NCI-H146 (cell line): ENCODE data around the gene NUDT7.

Source experiments
- DNase-seq: peaks from one replicate; lab custom pipeline; 2025; lab: John Stamatoyannopoulos, UW

NUDT7 gene

DNA sequence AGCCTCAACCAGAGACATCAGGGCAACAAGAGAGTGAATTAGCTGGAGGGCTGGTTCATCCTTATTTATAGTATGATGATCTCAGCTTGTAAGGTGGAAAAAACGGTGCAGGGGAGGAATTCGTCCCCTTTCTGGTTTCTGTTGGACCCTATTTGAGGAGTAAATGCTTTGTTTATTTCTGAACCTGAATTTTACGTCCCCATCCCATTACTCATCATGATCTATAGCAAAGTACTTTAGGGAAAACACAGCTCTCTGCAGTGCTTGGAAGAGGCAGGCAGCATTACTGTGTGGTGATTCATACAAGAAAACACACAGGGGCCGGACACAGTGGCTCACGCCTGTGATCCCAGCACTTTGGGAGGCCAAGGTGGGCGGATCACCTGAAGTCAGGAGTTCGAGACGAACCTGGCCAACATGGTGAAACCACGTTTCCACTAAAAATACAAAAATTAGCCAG is 58.1 kb downstream of the NUDT7 start:
- no peak for DNase-seq

DNA sequence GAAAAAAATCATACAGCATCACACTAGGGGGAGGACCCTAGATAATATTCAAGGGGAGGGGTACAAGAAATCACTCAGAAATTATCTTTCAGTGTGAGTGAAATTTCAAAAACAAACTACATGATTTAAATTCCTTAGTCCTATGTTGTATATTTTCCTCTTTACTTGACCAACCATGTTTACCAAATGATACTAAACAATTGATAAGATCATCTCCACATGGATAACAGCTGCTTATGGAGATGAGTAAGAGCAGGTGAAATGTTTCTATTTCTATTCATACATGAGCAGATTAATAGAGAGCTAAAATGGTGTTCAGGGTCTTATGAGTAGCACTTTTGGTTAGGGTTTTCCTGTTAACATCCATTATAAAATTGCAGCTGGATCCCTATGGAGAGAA is 58.8 kb downstream of the NUDT7 start:
- DNase-seq: no peak

DNA sequence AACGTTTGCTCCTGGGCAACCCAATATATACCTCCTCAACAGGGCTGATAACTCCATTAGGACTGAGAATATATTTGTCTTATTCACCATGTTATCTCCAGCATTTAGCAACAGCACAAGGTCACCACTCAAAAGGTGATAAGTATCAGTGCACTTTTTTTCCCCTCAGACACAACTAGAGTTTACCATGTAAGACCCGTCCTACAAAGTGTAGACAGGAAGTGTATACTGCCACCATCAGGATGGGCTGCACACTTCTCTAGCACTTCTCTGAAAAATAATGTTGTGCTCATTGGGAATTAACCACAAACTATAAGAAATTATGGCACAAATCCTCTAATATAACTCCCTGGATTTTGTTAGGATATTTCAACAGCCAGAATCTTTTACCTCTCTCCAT is 60.4 kb downstream of the NUDT7 start:
- peak; percentile 1 for DNase-seq

DNA sequence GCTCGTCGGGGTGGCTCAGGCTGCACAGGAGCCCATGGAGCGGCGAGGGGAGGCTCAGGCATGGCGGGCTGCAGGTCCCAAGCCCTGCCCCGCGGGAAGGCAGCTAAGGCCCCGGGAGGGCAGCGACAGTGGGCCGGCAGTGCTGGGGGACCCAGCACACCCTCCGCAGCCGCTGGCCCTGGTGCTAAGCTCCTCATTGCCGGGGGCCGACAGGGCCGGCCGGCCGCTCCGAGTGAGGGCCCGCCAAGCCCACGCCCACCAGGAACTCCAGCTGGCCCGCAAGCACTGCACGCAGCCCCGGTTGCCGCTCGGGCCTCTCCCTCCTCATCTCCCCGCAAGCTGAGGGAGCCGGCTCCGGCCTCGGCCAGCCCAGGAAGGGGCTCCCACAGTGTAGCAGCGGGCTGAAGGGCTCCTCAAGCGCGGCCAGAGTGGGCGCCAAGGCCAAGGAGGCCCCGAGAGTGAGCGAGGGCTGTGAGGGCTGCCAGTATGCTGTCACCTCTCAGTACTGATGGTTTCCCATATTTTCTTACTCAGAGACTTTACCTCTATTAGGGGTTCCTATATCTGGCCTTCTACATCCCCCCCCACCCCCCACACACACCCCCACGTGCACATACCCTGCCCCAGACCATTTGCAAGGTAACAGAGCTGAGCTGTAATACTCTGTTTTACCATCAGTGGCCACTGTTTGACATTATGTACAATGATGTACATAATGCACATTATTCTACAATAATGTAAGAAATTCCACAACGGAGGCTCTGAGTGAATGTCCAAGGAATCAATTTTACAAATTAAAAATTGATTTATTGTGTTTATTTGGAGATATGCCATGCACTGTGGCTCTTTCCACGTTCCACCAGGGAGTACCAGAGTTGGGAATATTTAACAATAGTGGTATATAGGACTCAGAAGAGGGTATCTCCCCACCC is 62.4 kb downstream of the NUDT7 start:
- no peak for DNase-seq

DNA sequence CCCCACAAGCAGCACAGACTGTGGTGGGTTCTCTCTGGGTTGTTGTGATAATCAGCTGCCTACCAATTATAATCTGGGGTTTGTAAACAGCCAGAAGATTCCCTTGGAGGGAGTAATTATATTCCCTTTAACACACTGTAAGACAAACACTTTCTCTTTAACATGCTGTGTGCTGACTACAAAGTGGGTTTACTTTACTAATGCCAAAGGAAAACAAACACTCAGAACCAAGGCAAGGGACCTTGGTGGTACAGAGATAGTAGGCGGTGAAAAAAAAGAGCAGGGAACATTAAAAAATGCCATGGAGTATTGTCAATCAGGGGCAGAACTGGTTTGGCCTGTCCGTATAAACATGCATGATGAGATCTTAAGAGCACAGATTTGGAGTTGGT is 63.1 kb downstream of the NUDT7 start:
- no peak for DNase-seq

DNA sequence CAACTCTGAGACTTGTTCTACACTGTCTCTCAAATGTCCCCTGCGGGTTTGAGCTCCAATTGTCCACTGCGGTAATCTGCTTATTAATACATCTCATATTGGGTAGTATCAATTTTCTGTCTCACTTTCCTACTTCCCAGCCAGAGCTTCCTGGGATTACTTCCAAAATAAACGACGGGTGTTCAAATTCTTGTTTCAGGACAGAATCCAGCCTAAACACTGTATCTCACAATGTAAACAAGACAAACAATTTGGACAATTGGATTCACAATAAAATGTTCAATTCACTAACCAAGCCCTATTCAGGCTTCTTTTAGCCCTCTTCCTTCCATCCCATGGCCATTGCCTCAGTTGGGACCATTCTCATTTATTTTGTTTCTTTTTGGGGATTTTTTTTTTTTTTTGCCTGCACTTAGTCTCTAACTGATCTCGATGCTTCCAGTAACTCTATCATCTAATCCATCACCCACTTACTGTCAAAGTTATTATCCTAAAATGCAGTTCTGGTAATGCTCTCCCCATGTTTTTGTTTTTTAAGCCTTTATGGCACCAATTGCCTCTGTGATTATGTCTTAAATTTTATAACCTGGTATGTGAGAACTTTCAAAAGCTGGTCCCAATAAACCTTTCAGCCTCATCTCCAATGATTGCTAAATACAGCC is 64.0 kb downstream of the NUDT7 start:
- DNase-seq: no peak

DNA sequence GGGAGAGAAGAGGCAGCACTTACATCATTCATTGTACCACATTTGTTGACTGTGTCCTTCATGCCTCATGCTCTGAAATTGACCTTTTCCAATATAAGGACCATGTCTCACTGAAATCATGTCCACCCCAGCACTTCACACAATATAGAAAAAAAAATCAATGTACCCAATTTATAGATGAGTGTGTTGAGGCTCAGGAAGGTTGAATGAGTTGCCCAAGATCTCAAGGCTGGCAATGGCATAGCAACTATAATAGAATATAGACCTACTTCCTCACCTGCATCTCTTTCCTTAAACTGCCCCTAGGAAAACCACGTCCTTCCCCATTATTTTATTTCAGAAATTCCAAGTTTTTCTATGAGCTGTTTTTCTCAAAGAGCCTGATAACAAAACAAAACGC is 65.1 kb downstream of the NUDT7 start:
- no peak for DNase-seq

DNA sequence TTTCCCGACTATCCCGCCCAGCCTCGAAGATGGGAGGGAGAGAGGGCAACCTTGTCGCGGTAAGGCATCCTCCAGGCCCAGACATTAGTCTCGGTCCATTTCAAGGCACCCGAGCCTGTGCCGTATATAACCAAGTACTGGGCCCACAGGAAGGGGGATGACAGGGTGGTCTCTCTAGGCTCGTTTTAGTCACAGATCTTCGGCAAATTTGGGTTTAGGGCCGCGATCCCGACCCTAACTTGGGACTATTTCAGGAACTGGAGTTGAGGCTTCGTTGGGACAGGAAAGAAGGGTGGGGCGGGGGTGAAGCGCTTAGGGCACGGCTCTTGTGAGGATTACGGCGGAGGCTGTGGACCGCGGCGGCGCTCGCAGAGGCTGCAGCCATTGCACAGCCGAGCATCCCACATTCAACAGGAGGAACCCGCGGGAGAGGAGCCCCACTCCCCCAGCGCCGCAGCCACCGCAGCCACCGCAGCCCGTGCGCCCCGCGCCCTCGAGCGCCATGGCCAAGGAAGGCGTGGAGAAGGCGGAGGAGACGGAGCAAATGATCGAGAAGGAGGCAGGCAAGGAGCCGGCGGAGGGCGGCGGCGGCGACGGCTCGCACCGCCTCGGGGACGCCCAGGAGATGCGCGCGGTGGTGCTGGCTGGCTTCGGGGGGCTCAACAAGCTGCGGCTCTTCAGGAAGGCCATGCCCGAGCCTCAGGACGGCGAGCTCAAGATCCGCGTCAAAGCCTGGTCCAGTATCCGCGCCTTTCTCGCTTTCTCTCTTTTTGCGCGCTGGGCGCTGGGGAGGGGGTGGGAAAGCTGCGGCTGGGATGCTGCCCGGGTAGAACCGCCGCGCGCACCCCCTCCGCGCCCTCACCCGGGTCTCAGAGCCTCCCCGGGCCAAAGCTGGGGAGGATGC is 66.1 kb downstream of the NUDT7 start, which contains the start of gene VAT1L:
VAT1L (plus strand) TSS at position 384 of the 904 bp plus-strand sequence; CDS start at position 503, 119 bp downstream.
- peak; percentile 22 for DNase-seq

DNA sequence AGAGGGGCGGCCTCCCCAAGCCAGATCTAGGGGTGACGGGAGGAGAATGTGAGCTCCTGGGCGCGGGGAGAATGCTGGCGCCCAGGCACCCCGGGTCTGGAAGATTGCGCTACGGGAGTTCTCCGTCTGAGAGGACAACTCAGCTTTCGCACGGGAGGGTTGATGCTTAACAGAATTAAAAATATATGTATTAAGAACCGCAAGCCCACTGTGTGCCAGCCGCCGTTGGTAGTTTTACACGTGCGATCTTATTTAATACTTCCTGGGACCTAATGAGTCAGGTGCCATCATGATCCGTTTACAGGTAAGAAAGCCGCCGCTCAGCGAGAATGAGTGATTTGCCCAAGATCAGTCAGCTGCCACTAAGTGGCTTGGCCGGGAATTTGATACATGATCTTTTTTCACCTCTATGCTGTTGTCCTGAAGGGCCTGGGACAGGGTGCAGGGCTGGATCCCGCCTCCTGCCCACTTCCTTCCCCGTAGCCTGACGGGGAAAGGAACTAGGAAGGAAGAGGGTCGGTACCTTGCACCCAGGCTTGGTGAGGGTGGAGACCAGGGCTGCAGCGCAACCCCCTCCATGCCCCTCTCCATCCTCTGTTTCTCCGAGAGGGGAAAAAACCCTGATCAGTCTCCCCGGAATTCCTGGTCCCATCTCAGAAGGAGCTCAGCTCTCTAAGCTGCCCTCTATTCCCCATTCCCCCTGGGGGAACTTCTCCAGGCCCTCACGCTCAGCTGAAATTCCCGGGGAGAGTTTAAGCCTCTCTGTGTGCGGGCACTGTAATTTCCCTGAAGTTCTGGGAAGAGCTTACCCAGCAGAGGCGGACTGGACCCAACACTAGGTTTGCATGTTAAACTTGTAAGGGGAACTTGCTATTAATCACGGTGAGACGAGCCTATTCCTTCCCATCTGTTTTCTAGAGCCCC is 67.0 kb downstream of the NUDT7 start:
- DNase-seq: peak; percentile 0

DNA sequence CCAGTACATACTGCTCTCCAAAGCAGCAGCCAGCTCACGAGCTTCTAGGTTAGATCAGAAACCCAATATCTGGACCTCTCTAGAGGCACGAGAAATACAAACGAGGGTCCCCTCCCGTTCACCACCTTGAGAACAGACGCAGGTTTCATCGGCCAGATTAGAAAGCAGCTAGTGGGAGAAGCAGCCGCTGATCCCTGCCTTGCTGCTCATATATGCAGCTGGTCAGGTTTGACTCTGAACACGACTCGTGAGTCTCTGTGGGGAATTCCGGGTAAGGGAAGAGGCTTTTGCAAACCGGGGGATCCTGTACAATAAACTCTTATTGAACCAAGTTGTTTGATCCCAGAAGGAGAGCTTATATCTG is 67.7 kb downstream of the NUDT7 start:
- DNase-seq: no peak

DNA sequence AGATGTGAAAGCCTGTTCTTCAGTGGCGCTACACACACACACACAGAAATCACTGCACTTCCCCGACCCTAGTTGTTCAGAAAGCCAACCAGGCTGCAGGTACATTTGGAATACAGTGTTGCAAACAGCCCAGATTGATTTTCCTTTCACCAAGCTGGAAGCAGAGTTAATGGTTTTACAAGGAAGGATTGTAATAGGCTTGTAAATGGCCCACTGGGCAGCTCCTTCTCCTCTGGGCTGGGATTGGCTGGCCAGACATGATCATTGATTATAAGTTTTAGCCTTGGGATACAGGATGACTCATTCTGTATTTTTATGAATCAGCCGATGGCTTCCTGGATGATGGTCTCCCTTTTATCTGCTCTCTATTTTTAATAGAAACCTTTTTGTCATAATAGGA is 68.6 kb downstream of the NUDT7 start:
- DNase-seq: no peak
